IMR-90 (cell line): Measurements from ENCODE around the gene ZNF524. TPM values are rescaled to one million over a fixed set of nuclear protein-coding genes. Genes with fewer than 3 reads are reported as not detected.

Experiments
- ATAC-seq: fragments of 200-7000 bp; cut with Tn5 transposase; 2 replicates; pipeline ENCODE4 v1.9.1; 2020; ENCODE audit warnings: low read depth, mild to moderate bottlenecking, moderate library complexity
- Bru-seq: library from RNA; stranded (reverse); fragments of 400-500 nt; gene quantifications from one replicate; lab custom pipeline; 2021; lab: Mats Ljungman, UMichigan
- BruChase-seq, 2 experiments: library from RNA; stranded (reverse); fragments of 400-500 nt; gene quantifications; one replicate each; lab custom pipeline; 2021; lab: Mats Ljungman, UMichigan
- BruUV-seq: library from RNA; stranded (reverse); fragments of 400-500 nt; replicated peaks from 2 replicates; lab custom pipeline; 2021; lab: Mats Ljungman, UMichigan
- CTCF ChIA-PET: fragments of 300-600 bp; formaldehyde crosslinking; extraction: SDS; loops from one replicate; lab custom pipeline; 2021; ENCODE audit warnings: antibody characterized with exemption; lab: Yijun Ruan, JAX
- POLR2A ChIA-PET: fragments of 300-600 bp; sonication (Branson Sonifier 250); formaldehyde crosslinking; loops from one replicate; lab custom pipeline; 2022; ENCODE audit warnings: antibody characterized with exemption; ENCODE audit not compliant: unreplicated experiment; lab: Charles Lee
- DNase-seq: peaks from one replicate; pipeline ENCODE4 v3.0.0; 2013
- H2AFZ ChIP-seq: replicated peaks from 2 replicates; pipeline ENCODE3; 2013; ENCODE audit warnings: low read length, mild to moderate bottlenecking; ENCODE audit not compliant: poor library complexity
- H2AK5ac ChIP-seq: 2 replicates; pipeline ENCODE4 v1.6.1; 2013; ENCODE audit warnings: low read depth, low read length, inconsistent platforms
- H2AK9ac ChIP-seq: replicated peaks from 2 replicates; pipeline ENCODE3; 2013; ENCODE audit warnings: mild to moderate bottlenecking, low read depth, low read length, moderate library complexity; ENCODE audit not compliant: poor library complexity
- H2BK120ac ChIP-seq: 2 replicates; pipeline ENCODE4 v1.6.1; 2013; ENCODE audit warnings: low read depth, low read length, inconsistent platforms
- H2BK15ac ChIP-seq: 3 replicates; pipeline ENCODE4 v1.6.1; 2013; ENCODE audit warnings: low read depth, low read length, inconsistent platforms
- H2BK20ac ChIP-seq: 2 replicates; pipeline ENCODE4 v1.6.1; 2013; ENCODE audit warnings: low read depth, mild to moderate bottlenecking, inconsistent platforms, low read length, moderate library complexity
- H2BK5ac ChIP-seq: 2 replicates; pipeline ENCODE4 v1.6.1; 2013; ENCODE audit warnings: mild to moderate bottlenecking, low read depth, low read length, inconsistent platforms; ENCODE audit not compliant: poor library complexity, severe bottlenecking
- H3K14ac ChIP-seq: replicated peaks from 2 replicates; pipeline ENCODE4 v1.6.1; 2013; ENCODE audit warnings: low read depth, low read length, inconsistent platforms
- H3K18ac ChIP-seq: 2 replicates; pipeline ENCODE4 v1.6.1; 2013; ENCODE audit warnings: low read depth, low read length, control low read depth
- H3K23ac ChIP-seq: 2 replicates; pipeline ENCODE4 v1.6.1; 2013; ENCODE audit warnings: low read depth, low read length, inconsistent platforms
- H3K27ac ChIP-seq: 2 replicates; pipeline ENCODE4 v1.5.1; 2013; ENCODE audit warnings: mild to moderate bottlenecking, control low read depth, low read length; ENCODE audit not compliant: insufficient read depth
- H3K27me3 ChIP-seq: 2 replicates; pipeline ENCODE4 v1.6.1; 2013; ENCODE audit warnings: low read length; ENCODE audit not compliant: control insufficient read depth, insufficient read depth
- H3K36me3 ChIP-seq: 2 replicates; pipeline ENCODE4 v1.6.1; 2013; ENCODE audit warnings: low read length, mixed read lengths; ENCODE audit not compliant: control insufficient read depth, insufficient read depth
- H3K4ac ChIP-seq: 2 replicates; pipeline ENCODE4 v1.6.1; 2013; ENCODE audit warnings: low read depth, low read length, inconsistent platforms
- H3K4me1 ChIP-seq: 2 replicates; pipeline ENCODE4 v1.6.1; 2013; ENCODE audit warnings: low read length, mixed read lengths; ENCODE audit not compliant: control insufficient read depth, insufficient read depth
- H3K4me2 ChIP-seq: 2 replicates; pipeline ENCODE4 v1.6.1; 2013; ENCODE audit warnings: low read depth, mild to moderate bottlenecking, control low read depth, low read length, moderate library complexity
- H3K4me3 ChIP-seq: 2 replicates; pipeline ENCODE4 v1.5.1; 2013; ENCODE audit warnings: low read depth, mild to moderate bottlenecking, control low read depth, low read length, moderate library complexity; ENCODE audit not compliant: insufficient read depth
- H3K56ac ChIP-seq: 2 replicates; pipeline ENCODE4 v1.6.1; 2013; ENCODE audit warnings: low read length, inconsistent platforms; ENCODE audit not compliant: insufficient read depth; ENCODE audit errors: extremely low read depth
- H3K79me1 ChIP-seq, 2 experiments: 2 replicates each; pipeline ENCODE4 v1.6.1; 2013; ENCODE audit warnings: low read length in 2 of 2, inconsistent platforms in 1 of 2, low read depth in 1 of 2
- H3K9ac ChIP-seq: 2 replicates; pipeline ENCODE4 v1.6.1; 2013; ENCODE audit warnings: low read depth, low read length, control low read depth
- H3K9me1 ChIP-seq: 2 replicates; pipeline ENCODE4 v1.6.1; 2013; ENCODE audit warnings: low read length, inconsistent platforms; ENCODE audit not compliant: insufficient read depth
- H3K9me3 ChIP-seq: 2 replicates; pipeline ENCODE4 v1.6.1; 2013; ENCODE audit warnings: low read length; ENCODE audit not compliant: control insufficient read depth, insufficient read depth
- H4K20me1 ChIP-seq: 2 replicates; pipeline ENCODE4 v1.6.1; 2013; ENCODE audit warnings: low read length, inconsistent platforms; ENCODE audit not compliant: insufficient read depth
- H4K5ac ChIP-seq: 2 replicates; pipeline ENCODE4 v1.6.1; 2013; ENCODE audit warnings: mild to moderate bottlenecking, low read depth, low read length, control low read depth
- H4K8ac ChIP-seq, 2 experiments: 2 replicates each; pipeline ENCODE4 v1.6.1; 2013; ENCODE audit warnings: low read depth in 2 of 2, low read length in 2 of 2, control low read depth in 1 of 2, inconsistent platforms in 1 of 2
- H4K91ac ChIP-seq: 2 replicates; pipeline ENCODE4 v1.6.1; 2013; ENCODE audit warnings: low read depth, low read length, inconsistent platforms; ENCODE audit not compliant: insufficient read depth
- BHLHE40 ChIP-seq: fragments of 150-350 bp; IDR thresholded peaks from 2 replicates; pipeline ENCODE4 v1.6.1; 2016; ENCODE audit warnings: mild to moderate bottlenecking, low read depth, low read length
- MAZ ChIP-seq: IDR thresholded peaks from 2 replicates; pipeline ENCODE4 v1.6.1; 2012; ENCODE audit warnings: low read depth, mild to moderate bottlenecking, low read length, improper control_type of control experiment, moderate library complexity, borderline replicate concordance
- NFE2L2 ChIP-seq: fragments of 150-350 bp; IDR thresholded peaks from 2 replicates; pipeline ENCODE4 v1.6.1; 2016; ENCODE audit warnings: low read depth, mild to moderate bottlenecking, low read length
- WGBS, 2 experiments: methylation state at CpG; one replicate each; pipeline versions ENCODE4 v1.1.5 to v1.1.7; 2013; ENCODE audit warnings: missing lambda C conversion rate in 2 of 2; ENCODE audit not compliant: insufficient read length in 1 of 2; ENCODE audit errors: extremely low coverage in 2 of 2; 5-methylcytosine and 5-hydroxymethylcytosine counted together
- dilution Hi-C: fragments of 300-500 bp; cut with HindIII; formaldehyde crosslinking; loops from one replicate; pipeline ENCODE4 v1.14.3; 2018; ENCODE audit warnings: low sequenced_read_pairs; ENCODE audit not compliant: unreplicated experiment
- in situ Hi-C: fragments of 300-500 bp; cut with MboI; formaldehyde crosslinking; loops from 3 replicates; pipeline ENCODE4 v1.14.3; 2019; ENCODE audit warnings: low sequenced_read_pairs, inconsistent platforms, mixed read lengths
- intact Hi-C: fragments of 100-400 bp; cut with micrococcal nuclease; formaldehyde crosslinking; loops from 2 replicates; pipeline ENCODE4 v1.10.0; 2022
- long read RNA-seq: library from polyadenylated mRNA; unstranded; transcript quantifications from one replicate; pipeline ENCODE4 v2.0.0, GENCODE V29; 2021; ENCODE audit not compliant: unreplicated experiment
- polyA plus RNA-seq, 3 experiments: library from polyadenylated mRNA; depleted of rRNA; stranded (reverse); fragments of >200 nt; gene quantifications; 2 replicates each; pipeline ENCODE4 v1.2.3, GENCODE V29; 2012; ENCODE audit warnings: low replicate concordance in 1 of 3
- total RNA-seq: library from RNA; depleted of rRNA; stranded (reverse); fragments of >200 nt; gene quantifications from 2 replicates; pipeline ENCODE4 v1.2.3, GENCODE V29; 2012; rRNA removed

Gene ZNF524, protein sequence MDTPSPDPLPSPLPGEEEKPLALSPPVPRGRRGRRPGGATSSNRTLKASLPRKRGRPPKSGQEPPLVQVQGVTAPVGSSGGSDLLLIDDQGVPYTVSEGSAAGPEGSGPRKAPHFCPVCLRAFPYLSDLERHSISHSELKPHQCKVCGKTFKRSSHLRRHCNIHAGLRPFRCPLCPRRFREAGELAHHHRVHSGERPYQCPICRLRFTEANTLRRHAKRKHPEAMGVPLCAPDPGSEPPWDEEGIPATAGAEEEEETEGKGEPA
- total RNA-seq = 2.3 and 2.8 TPM in 2 replicates
- polyA plus RNA-seq (2012; rRNA removed) = 6.6 and 8.0 TPM in 2 replicates
- 6.2 and 14.1 TPM in 2 replicates for polyA plus RNA-seq (2012; cell fraction: cytosol; rRNA removed)
- polyA plus RNA-seq (2012; cell fraction: nucleus; rRNA removed; ENCODE audit: low replicate concordance) = 4.0 and 9.8 TPM in 2 replicates
- Bru-seq, nascent RNA = percentile 48 among the genes with signal in this experiment
- percentile 54 among the genes with signal in this experiment for BruChase-seq, experiment 1, labeled RNA remaining after a 6-hour chase
- BruChase-seq, experiment 2, labeled RNA remaining after a 2-hour chase = percentile 41 among the genes with signal in this experiment
- long read RNA-seq, transcript ZNF524-201 (2 exons, 1,102 nt) = major isoform, 10 of 14 reads
- long read RNA-seq, partial matches to known transcripts = 0 of 14 reads
- long read RNA-seq, other reads (novel, unspliced or antisense) = 1 of 14 reads

DNA sequence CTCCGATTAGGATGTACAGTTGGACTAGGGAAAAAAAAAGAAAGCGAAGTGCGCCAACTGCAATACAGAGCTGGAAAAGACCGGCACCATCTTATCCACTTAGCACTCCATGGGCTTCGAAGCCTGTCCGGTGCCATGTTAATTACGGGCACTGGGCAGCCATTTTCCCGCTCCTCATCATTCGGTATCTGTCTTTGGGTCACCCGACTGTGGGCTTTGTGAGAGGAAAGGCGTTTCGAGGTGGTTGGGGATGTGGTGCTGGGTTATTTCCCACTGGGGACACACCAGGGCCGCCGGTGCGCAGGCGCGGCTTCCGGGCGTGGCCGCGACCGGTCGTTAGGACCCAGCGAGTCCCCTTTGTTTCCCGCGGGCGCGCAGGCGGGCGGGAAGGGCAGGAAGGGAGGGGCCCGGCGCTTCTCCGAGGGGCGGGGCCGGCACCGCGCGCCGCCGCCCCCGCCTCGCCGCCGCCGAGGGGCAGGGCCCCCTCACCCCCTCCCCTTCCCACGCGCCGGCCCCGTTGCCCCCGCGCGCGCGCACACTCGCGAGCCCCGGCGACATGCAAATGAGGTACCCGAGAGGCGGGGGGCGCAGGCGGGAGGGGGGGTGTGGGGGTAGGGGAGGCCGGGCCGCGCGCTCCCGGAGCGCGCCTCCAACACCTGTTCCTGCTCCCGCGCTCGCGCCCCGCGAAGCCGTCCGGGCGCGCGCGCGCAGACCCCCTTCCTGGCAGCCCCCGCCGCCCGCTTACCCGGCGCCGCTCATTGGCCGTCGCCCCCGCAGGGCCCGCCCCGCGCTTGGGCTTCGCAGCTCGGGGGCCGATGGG, at the start of gene ZNF524:
ZNF524 (plus strand) TSS at position 447 of the 820 bp plus-strand sequence. CDS start 1,825 bp downstream, outside the sequence.
- Histone ChIP-seq H3K4ac (peak within 1 kb of the TSS; percentile 100), H4K20me1 (peaks cover 5% of the 10 kb centered on the region; the same call in 1 of the 2 replicates), H3K18ac (peak within 1 kb of the TSS; percentile 86), H3K27me3 (no peaks in the 10 kb centered on the region), H4K91ac (peak within 1 kb of the TSS; percentile 99), H3K4me2 (peak within 1 kb of the TSS; percentile 89), H3K14ac (peak within 1 kb of the TSS; percentile 100), H3K79me1 (peaks cover 19 to 36% of the 10 kb centered on the region in 2 experiments), H3K9me3 (no peaks in the 10 kb centered on the region), H4K8ac (peak within 1 kb of the TSS; percentile 97 to 100), H3K36me3 (peaks cover 17% of the 10 kb centered on the region), H2BK5ac (peak within 1 kb of the TSS; percentile 96), H3K23ac (peak within 1 kb of the TSS; percentile 100), H3K9ac (peak within 1 kb of the TSS; percentile 95), H2BK15ac (peak within 1 kb of the TSS; percentile 100; the same call in 2 of the 3 replicates), H4K5ac (peak within 1 kb of the TSS; percentile 87), H2BK120ac (peak within 1 kb of the TSS; percentile 99), H3K9me1 (peaks cover 13% of the 10 kb centered on the region), H2AFZ (peak within 1 kb of the TSS; percentile 98), H3K4me1 (peaks cover 4% of the 10 kb centered on the region; the same call in 1 of the 2 replicates), H3K27ac (peak within 1 kb of the TSS; percentile 95), H2AK9ac (peak within 1 kb of the TSS; percentile 100), H3K4me3 (peak within 1 kb of the TSS; percentile 56), H2BK20ac (peak within 1 kb of the TSS; percentile 99), H2AK5ac (peak within 1 kb of the TSS; percentile 99), H3K56ac (peak within 1 kb of the TSS; percentile 100)
- in situ Hi-C loops = no loop called here
- intact Hi-C loops = no loop called here
- ChIA-PET POLR2A (interaction anchor here (0.7 to 1.4 kb wide), 3 partner anchors 14 to 19 kb away, joined by 3 to 8 read pairs (median 3); partner anchors contain the start of gene ZNF579), CTCF (interaction anchor here (1.3 kb wide), 1 partner anchor 133 kb away, joined by 6 read pairs; no protein-coding TSS in a partner anchor)
- TF ChIP-seq NFE2L2 (no peak), MAZ (peak; percentile 96), BHLHE40 (0 out of 2 replicates have a peak, but pooled peaks have one; percentile 15)
- WGBS, 2 experiments = 20% methylated on average over 1 of the region's 97 CpGs; no CpG with 5 or more reads in 1 of the 2 experiments
- peak; percentile 61 for ATAC-seq
- BruUV-seq = no TSS peak
- peak; percentile 82 for DNase-seq
- dilution Hi-C loops = no loop called here
